ENCODE results near the gene YOD1.

- TF ChIP-seq POLR2A (IDR thresholded peaks at IDR 0.05; ENCODE audit: low read depth, low read length) (no peak), CTCF (IDR thresholded peaks at IDR 0.05; ENCODE audit: extremely low read depth in 1 of 2, insufficient read depth in 1 of 2, low read depth in 1 of 2, low read length in 2 of 2) (no peak)
Observed at GRCh38 chr1:207091200-207091908, 40.3 kb upstream of the YOD1 start.
